IMR-90 (cell line): ENCODE data around the gene ZNF761. TPM values are rescaled to one million over a fixed set of nuclear protein-coding genes. Genes with fewer than 3 reads are reported as not detected.
"Not testable (repeated sequence)": the region's sequence is repeated elsewhere in the genome, so short reads cannot be mapped to it uniquely, and the experiment has no call there.

Source experiments
- ATAC-seq: fragments of 200-7000 bp; cut with Tn5 transposase; 2 replicates; pipeline ENCODE4 v1.9.1; 2020; ENCODE audit warnings: low read depth, mild to moderate bottlenecking, moderate library complexity
- BruUV-seq: library from RNA; stranded (reverse); fragments of 400-500 nt; replicated peaks from 2 replicates; lab custom pipeline; 2021; lab: Mats Ljungman, UMichigan
- CTCF ChIA-PET: fragments of 300-600 bp; formaldehyde crosslinking; extraction: SDS; loops from one replicate; lab custom pipeline; 2021; ENCODE audit warnings: antibody characterized with exemption; lab: Yijun Ruan, JAX
- POLR2A ChIA-PET: fragments of 300-600 bp; sonication (Branson Sonifier 250); formaldehyde crosslinking; loops from one replicate; lab custom pipeline; 2022; ENCODE audit warnings: antibody characterized with exemption; ENCODE audit not compliant: unreplicated experiment; lab: Charles Lee
- DNase-seq: peaks from one replicate; pipeline ENCODE4 v3.0.0; 2013
- H2AFZ ChIP-seq: replicated peaks from 2 replicates; pipeline ENCODE3; 2013; ENCODE audit warnings: low read length, mild to moderate bottlenecking; ENCODE audit not compliant: poor library complexity
- H2AK5ac ChIP-seq: 2 replicates; pipeline ENCODE4 v1.6.1; 2013; ENCODE audit warnings: low read depth, low read length, inconsistent platforms
- H2AK9ac ChIP-seq: replicated peaks from 2 replicates; pipeline ENCODE3; 2013; ENCODE audit warnings: mild to moderate bottlenecking, low read depth, low read length, moderate library complexity; ENCODE audit not compliant: poor library complexity
- H2BK120ac ChIP-seq: 2 replicates; pipeline ENCODE4 v1.6.1; 2013; ENCODE audit warnings: low read depth, low read length, inconsistent platforms
- H2BK15ac ChIP-seq: 3 replicates; pipeline ENCODE4 v1.6.1; 2013; ENCODE audit warnings: low read depth, low read length, inconsistent platforms
- H2BK20ac ChIP-seq: 2 replicates; pipeline ENCODE4 v1.6.1; 2013; ENCODE audit warnings: low read depth, mild to moderate bottlenecking, inconsistent platforms, low read length, moderate library complexity
- H2BK5ac ChIP-seq: 2 replicates; pipeline ENCODE4 v1.6.1; 2013; ENCODE audit warnings: mild to moderate bottlenecking, low read depth, low read length, inconsistent platforms; ENCODE audit not compliant: poor library complexity, severe bottlenecking
- H3K14ac ChIP-seq: replicated peaks from 2 replicates; pipeline ENCODE4 v1.6.1; 2013; ENCODE audit warnings: low read depth, low read length, inconsistent platforms
- H3K18ac ChIP-seq: 2 replicates; pipeline ENCODE4 v1.6.1; 2013; ENCODE audit warnings: low read depth, low read length, control low read depth
- H3K23ac ChIP-seq: 2 replicates; pipeline ENCODE4 v1.6.1; 2013; ENCODE audit warnings: low read depth, low read length, inconsistent platforms
- H3K27ac ChIP-seq: 2 replicates; pipeline ENCODE4 v1.5.1; 2013; ENCODE audit warnings: mild to moderate bottlenecking, control low read depth, low read length; ENCODE audit not compliant: insufficient read depth
- H3K27me3 ChIP-seq: 2 replicates; pipeline ENCODE4 v1.6.1; 2013; ENCODE audit warnings: low read length; ENCODE audit not compliant: control insufficient read depth, insufficient read depth
- H3K36me3 ChIP-seq: 2 replicates; pipeline ENCODE4 v1.6.1; 2013; ENCODE audit warnings: low read length, mixed read lengths; ENCODE audit not compliant: control insufficient read depth, insufficient read depth
- H3K4ac ChIP-seq: 2 replicates; pipeline ENCODE4 v1.6.1; 2013; ENCODE audit warnings: low read depth, low read length, inconsistent platforms
- H3K4me1 ChIP-seq: 2 replicates; pipeline ENCODE4 v1.6.1; 2013; ENCODE audit warnings: low read length, mixed read lengths; ENCODE audit not compliant: control insufficient read depth, insufficient read depth
- H3K4me2 ChIP-seq: 2 replicates; pipeline ENCODE4 v1.6.1; 2013; ENCODE audit warnings: low read depth, mild to moderate bottlenecking, control low read depth, low read length, moderate library complexity
- H3K4me3 ChIP-seq: 2 replicates; pipeline ENCODE4 v1.5.1; 2013; ENCODE audit warnings: low read depth, mild to moderate bottlenecking, control low read depth, low read length, moderate library complexity; ENCODE audit not compliant: insufficient read depth
- H3K56ac ChIP-seq: 2 replicates; pipeline ENCODE4 v1.6.1; 2013; ENCODE audit warnings: low read length, inconsistent platforms; ENCODE audit not compliant: insufficient read depth; ENCODE audit errors: extremely low read depth
- H3K79me1 ChIP-seq, 2 experiments: 2 replicates each; pipeline ENCODE4 v1.6.1; 2013; ENCODE audit warnings: low read length in 2 of 2, inconsistent platforms in 1 of 2, low read depth in 1 of 2
- H3K9ac ChIP-seq: 2 replicates; pipeline ENCODE4 v1.6.1; 2013; ENCODE audit warnings: low read depth, low read length, control low read depth
- H3K9me1 ChIP-seq: 2 replicates; pipeline ENCODE4 v1.6.1; 2013; ENCODE audit warnings: low read length, inconsistent platforms; ENCODE audit not compliant: insufficient read depth
- H3K9me3 ChIP-seq: 2 replicates; pipeline ENCODE4 v1.6.1; 2013; ENCODE audit warnings: low read length; ENCODE audit not compliant: control insufficient read depth, insufficient read depth
- H4K20me1 ChIP-seq: 2 replicates; pipeline ENCODE4 v1.6.1; 2013; ENCODE audit warnings: low read length, inconsistent platforms; ENCODE audit not compliant: insufficient read depth
- H4K5ac ChIP-seq: 2 replicates; pipeline ENCODE4 v1.6.1; 2013; ENCODE audit warnings: mild to moderate bottlenecking, low read depth, low read length, control low read depth
- H4K8ac ChIP-seq, 2 experiments: 2 replicates each; pipeline ENCODE4 v1.6.1; 2013; ENCODE audit warnings: low read depth in 2 of 2, low read length in 2 of 2, control low read depth in 1 of 2, inconsistent platforms in 1 of 2
- H4K91ac ChIP-seq: 2 replicates; pipeline ENCODE4 v1.6.1; 2013; ENCODE audit warnings: low read depth, low read length, inconsistent platforms; ENCODE audit not compliant: insufficient read depth
- WGBS, 2 experiments: methylation state at CpG; one replicate each; pipeline versions ENCODE4 v1.1.5 to v1.1.7; 2013; ENCODE audit warnings: missing lambda C conversion rate in 2 of 2; ENCODE audit not compliant: insufficient read length in 1 of 2; ENCODE audit errors: extremely low coverage in 2 of 2; 5-methylcytosine and 5-hydroxymethylcytosine counted together
- dilution Hi-C: fragments of 300-500 bp; cut with HindIII; formaldehyde crosslinking; loops from one replicate; pipeline ENCODE4 v1.14.3; 2018; ENCODE audit warnings: low sequenced_read_pairs; ENCODE audit not compliant: unreplicated experiment
- in situ Hi-C: fragments of 300-500 bp; cut with MboI; formaldehyde crosslinking; loops from 3 replicates; pipeline ENCODE4 v1.14.3; 2019; ENCODE audit warnings: low sequenced_read_pairs, inconsistent platforms, mixed read lengths
- intact Hi-C: fragments of 100-400 bp; cut with micrococcal nuclease; formaldehyde crosslinking; loops from 2 replicates; pipeline ENCODE4 v1.10.0; 2022
- polyA plus RNA-seq, 3 experiments: library from polyadenylated mRNA; depleted of rRNA; stranded (reverse); fragments of >200 nt; gene quantifications; 2 replicates each; pipeline ENCODE4 v1.2.3, GENCODE V29; 2012; ENCODE audit warnings: low replicate concordance in 1 of 3
- total RNA-seq: library from RNA; depleted of rRNA; stranded (reverse); fragments of >200 nt; gene quantifications from 2 replicates; pipeline ENCODE4 v1.2.3, GENCODE V29; 2012

The ZNF761 gene
- total and polyA plus RNA-seq, 2 of the 4 experiments (the other 2 are of a cell fraction) = 7.9 to 21.9 TPM

GRCh38 chr19:53395840-53396524, 35.8 kb upstream of the ZNF761 start:
- H3K27me3 ChIP-seq, H3K18ac ChIP-seq, H4K5ac ChIP-seq, H3K9me1 ChIP-seq, H2BK15ac ChIP-seq, DNase-seq, H4K20me1 ChIP-seq, H4K91ac ChIP-seq, POLR2A ChIA-PET, H2AK9ac ChIP-seq, H3K4ac ChIP-seq, dilution Hi-C loops, H2BK20ac ChIP-seq, CTCF ChIA-PET, H2BK5ac ChIP-seq, H3K9me3 ChIP-seq, H2BK120ac ChIP-seq, H3K79me1 ChIP-seq, ATAC-seq, H3K4me1 ChIP-seq, H2AK5ac ChIP-seq, H3K14ac ChIP-seq, BruUV-seq, in situ Hi-C loops, H4K8ac ChIP-seq: not testable (repeated sequence)
- Histone ChIP-seq H3K56ac (0 out of 2 replicates have a peak overlapping the region, but pooled peaks have one; percentile 35), H3K9ac (peak overlapping the region; percentile 72), H3K4me2 (peak overlapping the region; percentile 71), H3K27ac (peak overlapping the region; percentile 56), H2AFZ (peak overlapping the region; percentile 92), H3K23ac (0 out of 2 replicates have a peak overlapping the region, but pooled peaks have one; percentile 39), H3K36me3 (peaks cover 19% of the 10 kb centered on the region), H3K4me3 (peak overlapping the region; percentile 68)
- intact Hi-C loops = loop anchor here (10.0 kb wide), 1 partner anchor 201 kb away; the partner anchor contains the start of gene ZNF665
- no CpG with 5 or more reads among the region's 9 CpGs for WGBS, 2 experiments
